Measurements from ENCODE around the gene HRNR.

DNA sequence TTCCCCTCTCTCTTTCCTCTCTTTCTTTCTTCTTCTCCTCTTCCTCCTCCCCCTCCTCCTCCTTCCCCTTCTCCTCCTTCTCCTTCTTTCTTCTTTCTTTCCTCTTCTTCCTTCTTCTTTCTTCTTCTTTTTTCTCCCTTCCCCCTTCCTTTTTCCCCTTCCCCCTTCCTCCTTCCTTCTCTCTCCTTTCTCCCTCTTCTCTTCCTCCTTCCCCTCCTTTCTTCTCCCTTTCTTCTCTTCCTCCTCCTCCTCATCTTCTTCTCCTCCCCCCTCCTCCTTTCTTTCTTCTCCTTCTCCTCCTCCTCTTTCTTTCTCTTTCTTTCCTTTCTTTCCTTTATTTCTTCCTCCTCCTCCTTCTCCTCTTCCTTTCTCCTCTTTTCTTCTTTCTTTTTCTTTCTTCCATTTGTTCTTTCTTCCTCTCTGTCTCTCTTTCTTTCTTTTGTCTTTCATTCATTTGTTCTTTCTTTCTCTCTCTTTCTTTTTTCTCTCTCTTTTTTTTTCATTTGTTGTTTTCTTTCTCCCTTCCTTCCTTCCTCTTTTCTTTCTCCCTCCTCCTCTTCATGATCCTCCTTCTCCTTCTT, 26.5 kb downstream of the HRNR start:
- no peak for TF ChIP-seq EZH2 (IDR thresholded peaks at IDR 0.05; ENCODE audit: borderline replicate concordance, low read length)
- TF ChIP-seq, protein P1, sequence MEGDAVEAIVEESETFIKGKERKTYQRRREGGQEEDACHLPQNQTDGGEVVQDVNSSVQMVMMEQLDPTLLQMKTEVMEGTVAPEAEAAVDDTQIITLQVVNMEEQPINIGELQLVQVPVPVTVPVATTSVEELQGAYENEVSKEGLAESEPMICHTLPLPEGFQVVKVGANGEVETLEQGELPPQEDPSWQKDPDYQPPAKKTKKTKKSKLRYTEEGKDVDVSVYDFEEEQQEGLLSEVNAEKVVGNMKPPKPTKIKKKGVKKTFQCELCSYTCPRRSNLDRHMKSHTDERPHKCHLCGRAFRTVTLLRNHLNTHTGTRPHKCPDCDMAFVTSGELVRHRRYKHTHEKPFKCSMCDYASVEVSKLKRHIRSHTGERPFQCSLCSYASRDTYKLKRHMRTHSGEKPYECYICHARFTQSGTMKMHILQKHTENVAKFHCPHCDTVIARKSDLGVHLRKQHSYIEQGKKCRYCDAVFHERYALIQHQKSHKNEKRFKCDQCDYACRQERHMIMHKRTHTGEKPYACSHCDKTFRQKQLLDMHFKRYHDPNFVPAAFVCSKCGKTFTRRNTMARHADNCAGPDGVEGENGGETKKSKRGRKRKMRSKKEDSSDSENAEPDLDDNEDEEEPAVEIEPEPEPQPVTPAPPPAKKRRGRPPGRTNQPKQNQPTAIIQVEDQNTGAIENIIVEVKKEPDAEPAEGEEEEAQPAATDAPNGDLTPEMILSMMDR (conservative IDR thresholded peaks at IDR 0.05 in 1 of 2, IDR thresholded peaks at IDR 0.05 in 1 of 2; ENCODE audit: extremely low read depth in 1 of 2, insufficient read depth in 1 of 2, low read depth in 1 of 2, low read length in 2 of 2) = no peak
